Loucy (cell line): ENCODE results near the gene EPHB6.

Experiments
- H2AFZ ChIP-seq: fragments of 200-600 bp; sonication (generic); 2 replicates; pipeline ENCODE4 v1.6.0; 2016; ENCODE audit warnings: antibody characterized with exemption, mild to moderate bottlenecking, low read length, moderate library complexity
- H3F3A ChIP-seq: fragments of 200-600 bp; 2 replicates; pipeline ENCODE4 v1.6.0; 2016; ENCODE audit warnings: antibody characterized with exemption, low read depth, mild to moderate bottlenecking
- H3K27me3 ChIP-seq: fragments of 200-600 bp; sonication (generic); 2 replicates; pipeline ENCODE4 v1.6.1; 2014; ENCODE audit warnings: low read length, mild to moderate bottlenecking; ENCODE audit not compliant: insufficient read depth, poor library complexity, severe bottlenecking
- H3K36me3 ChIP-seq: fragments of 200-600 bp; sonication (generic); 2 replicates; pipeline ENCODE4 v1.6.1; 2016; ENCODE audit warnings: low read length; ENCODE audit not compliant: insufficient read depth
- H3K4me1 ChIP-seq: fragments of 200-600 bp; sonication (generic); 2 replicates; pipeline ENCODE4 v1.5.1; 2014; ENCODE audit warnings: low read length, mild to moderate bottlenecking; ENCODE audit not compliant: insufficient read depth, poor library complexity, severe bottlenecking
- H3K4me2 ChIP-seq: fragments of 200-600 bp; sonication (generic); 2 replicates; pipeline ENCODE4 v1.6.0; 2014; ENCODE audit warnings: antibody characterized with exemption, low read length, low read depth, mild to moderate bottlenecking; ENCODE audit not compliant: poor library complexity, severe bottlenecking
- H3K4me3 ChIP-seq: fragments of 200-600 bp; sonication (generic); 2 replicates; pipeline ENCODE4 v1.5.1; 2014; ENCODE audit warnings: low read length, mild to moderate bottlenecking, mixed read lengths; ENCODE audit not compliant: poor library complexity, severe bottlenecking
- H3K79me2 ChIP-seq: fragments of 200-600 bp; sonication (generic); 2 replicates; pipeline ENCODE4 v1.6.1; 2014; ENCODE audit warnings: low read length; ENCODE audit not compliant: insufficient read depth
- H3K9ac ChIP-seq: fragments of 200-600 bp; sonication (generic); 2 replicates; pipeline ENCODE4 v1.6.0; 2014; ENCODE audit warnings: mild to moderate bottlenecking, low read depth, low read length, moderate library complexity; ENCODE audit not compliant: poor library complexity, severe bottlenecking
- H3K9me2 ChIP-seq: fragments of 200-600 bp; sonication (generic); replicated peaks from 2 replicates; pipeline ENCODE4 v1.6.1; 2016; ENCODE audit warnings: low read depth, low read length, mixed read lengths
- H3K9me3 ChIP-seq: fragments of 200-600 bp; sonication (generic); 2 replicates; pipeline ENCODE4 v1.6.1; 2014; ENCODE audit warnings: mild to moderate bottlenecking, antibody characterized with exemption, low read length, low read depth; ENCODE audit not compliant: insufficient read depth
- H4K20me1 ChIP-seq: fragments of 200-600 bp; sonication (generic); 2 replicates; pipeline ENCODE4 v1.6.0; 2014; ENCODE audit warnings: antibody characterized with exemption, low read length, mild to moderate bottlenecking; ENCODE audit not compliant: insufficient read depth, poor library complexity, severe bottlenecking
- EZH2phosphoT487 ChIP-seq: fragments of 200-600 bp; IDR thresholded peaks from 2 replicates; pipeline ENCODE4 v1.6.1; 2018; ENCODE audit warnings: antibody characterized with exemption, mild to moderate bottlenecking, moderate library complexity, borderline replicate concordance
- TF ChIP-seq, protein P1 (sequence below): fragments of 200-600 bp; sonication (generic); conservative IDR thresholded peaks from 2 replicates; pipeline ENCODE4 v1.5.1; 2014; ENCODE audit warnings: mild to moderate bottlenecking, antibody characterized with exemption, low read length

EPHB6 gene

DNA sequence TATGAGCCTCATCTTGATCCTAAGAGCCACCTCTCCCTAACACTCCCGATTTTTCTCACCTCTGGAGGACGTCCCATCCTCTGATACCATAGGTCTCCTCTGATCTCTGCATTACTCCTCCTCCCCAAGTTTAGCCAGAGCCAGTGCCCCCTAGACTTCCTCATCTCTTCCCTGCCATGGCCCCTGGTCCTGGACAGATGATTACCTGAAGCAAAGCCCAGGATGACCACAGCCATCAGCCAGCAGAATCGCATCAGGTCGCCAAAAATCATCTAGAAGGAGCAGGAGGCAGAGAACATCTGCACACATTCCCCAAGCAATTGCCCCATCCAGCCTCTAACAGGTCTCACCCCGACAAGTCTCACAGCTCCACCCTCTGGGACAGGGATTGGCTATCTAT lies 19.0 kb downstream of the EPHB6 start:
- H3K9me2 ChIP-seq: no peaks in the 10 kb centered on the region
- no peaks in the 10 kb centered on the region for H4K20me1 ChIP-seq
- H3K4me1 ChIP-seq: no peaks in the 10 kb centered on the region
- H3F3A ChIP-seq: no peaks in the 10 kb centered on the region
- no peaks in the 10 kb centered on the region for H3K79me2 ChIP-seq
- no peak overlapping the region for H3K4me3 ChIP-seq
- peaks cover 15% of the 10 kb centered on the region; the same call in 1 of the 2 replicates for H3K36me3 ChIP-seq
- no peak overlapping the region for H3K4me2 ChIP-seq
- no peaks in the 10 kb centered on the region for H3K9me3 ChIP-seq
- H3K9ac ChIP-seq: no peak overlapping the region
- TF ChIP-seq, protein P1, sequence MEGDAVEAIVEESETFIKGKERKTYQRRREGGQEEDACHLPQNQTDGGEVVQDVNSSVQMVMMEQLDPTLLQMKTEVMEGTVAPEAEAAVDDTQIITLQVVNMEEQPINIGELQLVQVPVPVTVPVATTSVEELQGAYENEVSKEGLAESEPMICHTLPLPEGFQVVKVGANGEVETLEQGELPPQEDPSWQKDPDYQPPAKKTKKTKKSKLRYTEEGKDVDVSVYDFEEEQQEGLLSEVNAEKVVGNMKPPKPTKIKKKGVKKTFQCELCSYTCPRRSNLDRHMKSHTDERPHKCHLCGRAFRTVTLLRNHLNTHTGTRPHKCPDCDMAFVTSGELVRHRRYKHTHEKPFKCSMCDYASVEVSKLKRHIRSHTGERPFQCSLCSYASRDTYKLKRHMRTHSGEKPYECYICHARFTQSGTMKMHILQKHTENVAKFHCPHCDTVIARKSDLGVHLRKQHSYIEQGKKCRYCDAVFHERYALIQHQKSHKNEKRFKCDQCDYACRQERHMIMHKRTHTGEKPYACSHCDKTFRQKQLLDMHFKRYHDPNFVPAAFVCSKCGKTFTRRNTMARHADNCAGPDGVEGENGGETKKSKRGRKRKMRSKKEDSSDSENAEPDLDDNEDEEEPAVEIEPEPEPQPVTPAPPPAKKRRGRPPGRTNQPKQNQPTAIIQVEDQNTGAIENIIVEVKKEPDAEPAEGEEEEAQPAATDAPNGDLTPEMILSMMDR: no peak
- TF ChIP-seq EZH2phosphoT487: no peak
- H3K27me3 ChIP-seq: no peaks in the 10 kb centered on the region
- no peak overlapping the region for H2AFZ ChIP-seq

- TF ChIP-seq EZH2phosphoT487: no peak
- TF ChIP-seq, protein P1: no peak
- no peak overlapping the region for H3K4me3 ChIP-seq
- no peaks in the 10 kb centered on the region for H4K20me1 ChIP-seq
- no peaks in the 10 kb centered on the region for H3K9me3 ChIP-seq
- H3K4me1 ChIP-seq: no peaks in the 10 kb centered on the region
- H3K36me3 ChIP-seq: peaks cover 10% of the 10 kb centered on the region; the same call in 1 of the 2 replicates
- no peak overlapping the region for H2AFZ ChIP-seq
- H3K4me2 ChIP-seq: no peak overlapping the region
- H3K27me3 ChIP-seq: no peaks in the 10 kb centered on the region
- H3K79me2 ChIP-seq: no peaks in the 10 kb centered on the region
- H3F3A ChIP-seq: no peaks in the 10 kb centered on the region
- no peaks in the 10 kb centered on the region for H3K9me2 ChIP-seq
- no peak overlapping the region for H3K9ac ChIP-seq
Observed at GRCh38 chr7:142874409-142874808, 19.5 kb downstream of the EPHB6 start.

- Histone ChIP-seq H3K27me3 (no peaks in the 10 kb centered on the region), H3K9me2 (no peaks in the 10 kb centered on the region), H3K4me2 (no peak overlapping the region), H3K9me3 (no peaks in the 10 kb centered on the region), H3F3A (no peaks in the 10 kb centered on the region), H4K20me1 (no peaks in the 10 kb centered on the region), H3K4me3 (no peak overlapping the region), H3K36me3 (peaks cover 5% of the 10 kb centered on the region; the same call in 1 of the 2 replicates), H3K4me1 (no peaks in the 10 kb centered on the region), H2AFZ (no peak overlapping the region), H3K9ac (no peak overlapping the region), H3K79me2 (no peaks in the 10 kb centered on the region)
- TF ChIP-seq, protein P1: no peak
- TF ChIP-seq EZH2phosphoT487: no peak
Observed at GRCh38 chr7:142874837-142875236, 20.0 kb downstream of the EPHB6 start.
